Ishikawa (cell line): ENCODE results near the gene TSPAN9.

Experiments
- CEBPB ChIP-seq: IDR thresholded peaks from 2 replicates; pipeline ENCODE4 v1.6.1; 2012
- YY1 ChIP-seq: IDR thresholded peaks from 2 replicates; pipeline ENCODE4 v1.6.1; 2012; ENCODE audit warnings: low read depth

DNA sequence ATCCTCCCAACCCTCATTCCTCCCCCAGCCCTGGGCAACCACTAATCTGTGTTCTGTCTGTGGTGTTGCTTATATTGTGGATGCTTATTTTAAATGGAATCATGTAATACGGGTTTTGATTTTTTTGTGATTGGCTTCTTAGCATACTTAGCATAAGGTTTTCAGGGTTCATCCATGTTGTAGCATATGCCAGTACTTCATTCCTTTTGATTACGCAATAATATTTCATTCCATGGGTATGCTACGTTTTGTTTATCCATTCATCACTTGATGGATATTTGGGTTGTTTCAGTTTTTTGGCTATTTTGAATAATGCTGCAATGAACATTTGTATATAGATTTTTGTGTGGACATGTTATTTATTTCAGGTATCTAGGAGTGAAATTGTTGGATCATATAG lies 82.9 kb downstream of the TSPAN9 start:
- TF ChIP-seq YY1 (no peak), CEBPB (peak; percentile 96)
